Uterus (tissue), 4 donors: ENCODE measurements around the gene RAB3C. TPM values are rescaled to one million over a fixed set of nuclear protein-coding genes. Genes with fewer than 3 reads are reported as not detected.

Experiments used
- DNase-seq, 2 donors: peaks; one replicate each; pipeline ENCODE4 v3.0.0-alpha.2; 2019 to 2020
- H3K27ac ChIP-seq, 2 donors: fragments of 200-600 bp; sonication (generic); 1 replicate in 1 of 2; 2 replicates in 1 of 2; pipeline ENCODE4 v1.5.1; 2016 to 2018
- H3K27me3 ChIP-seq, 2 donors: fragments of 200-600 bp; sonication (generic); one replicate each; pipeline ENCODE4 v1.5.1; 2018 to 2019; ENCODE audit warnings: control low read depth in 1 of 2
- H3K36me3 ChIP-seq, 2 donors: fragments of 200-600 bp; sonication (generic); one replicate each; pipeline ENCODE4 v1.5.1; 2019; ENCODE audit warnings: control low read depth in 1 of 2
- H3K4me1 ChIP-seq, 2 donors: fragments of 200-600 bp; sonication (generic); one replicate each; pipeline ENCODE4 v1.5.1; 2018 to 2019; ENCODE audit warnings: control low read depth in 1 of 2
- H3K4me3 ChIP-seq, 2 donors: fragments of 200-600 bp; sonication (generic); 1 replicate in 1 of 2; 2 replicates in 1 of 2; pipeline ENCODE4 v1.5.1; 2018 to 2019; ENCODE audit warnings: mild to moderate bottlenecking in 1 of 2
- H3K9me3 ChIP-seq, 2 donors: fragments of 200-600 bp; sonication (generic); one replicate each; pipeline ENCODE4 v1.5.1; 2019; ENCODE audit warnings: control low read depth in 1 of 2
- POLR2A ChIP-seq, 2 donors: fragments of 450-650 bp; IDR thresholded peaks; one replicate each; pipeline ENCODE4 v1.6.1; 2016; ENCODE audit warnings: antibody characterized with exemption in 2 of 2, mild to moderate bottlenecking in 1 of 2, moderate library complexity in 1 of 2
- intact Hi-C: fragments of 100-400 bp; cut with DNase I; formaldehyde crosslinking; loops from one replicate; pipeline ENCODE4 v1.15.1; 2023; ENCODE audit warnings: low total_unique reads
- total RNA-seq, 4 donors: library from RNA; depleted of rRNA in 3 of 4; stranded (reverse); fragments of >200 nt in 3 of 4; gene quantifications; one replicate each; pipeline versions ENCODE4 v1.1.0 to v1.2.4, GENCODE V29; 2014 to 2023
- TF ChIP-seq, protein P1 (sequence below), 4 experiments: fragments of 200-600 bp in 2 of 4; fragments of 450-650 bp in 2 of 4; sonication (generic) in 2 of 4; IDR thresholded peaks; one replicate each; pipeline ENCODE4 v1.5.1; 2016 to 2019; ENCODE audit warnings: antibody characterized with exemption in 4 of 4, mild to moderate bottlenecking in 2 of 4, moderate library complexity in 1 of 4
- donor health status: DM: yes; HTN: yes; CAD: no.

Gene RAB3C
- total RNA-seq, 4 donors from 2014 or later = 0.59 to 2.1 (median 0.83) TPM; not detected in 1

DNA sequence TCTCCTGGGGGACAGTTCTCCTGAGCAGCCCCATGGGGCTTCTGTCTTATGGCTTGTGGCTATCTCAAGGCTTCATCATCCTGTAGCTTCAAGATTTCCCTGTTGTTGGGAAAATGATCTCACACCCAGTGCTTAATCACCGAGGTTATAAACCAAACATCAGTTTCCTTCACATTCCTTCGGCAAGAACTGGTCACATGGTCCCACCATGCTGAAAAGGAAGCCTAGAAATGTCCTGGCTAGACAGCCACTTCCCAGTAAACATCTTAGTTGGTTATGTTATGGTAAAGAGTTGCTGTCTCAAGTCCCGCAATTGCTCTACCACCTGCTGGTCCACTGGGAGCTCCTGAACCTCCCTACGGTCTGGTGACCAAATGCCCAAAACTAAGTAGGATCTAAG, 66.0 kb downstream of the RAB3C start:
- no peak for TF ChIP-seq POLR2A (IDR thresholded peaks at IDR 0.05)
- TF ChIP-seq, protein P1, sequence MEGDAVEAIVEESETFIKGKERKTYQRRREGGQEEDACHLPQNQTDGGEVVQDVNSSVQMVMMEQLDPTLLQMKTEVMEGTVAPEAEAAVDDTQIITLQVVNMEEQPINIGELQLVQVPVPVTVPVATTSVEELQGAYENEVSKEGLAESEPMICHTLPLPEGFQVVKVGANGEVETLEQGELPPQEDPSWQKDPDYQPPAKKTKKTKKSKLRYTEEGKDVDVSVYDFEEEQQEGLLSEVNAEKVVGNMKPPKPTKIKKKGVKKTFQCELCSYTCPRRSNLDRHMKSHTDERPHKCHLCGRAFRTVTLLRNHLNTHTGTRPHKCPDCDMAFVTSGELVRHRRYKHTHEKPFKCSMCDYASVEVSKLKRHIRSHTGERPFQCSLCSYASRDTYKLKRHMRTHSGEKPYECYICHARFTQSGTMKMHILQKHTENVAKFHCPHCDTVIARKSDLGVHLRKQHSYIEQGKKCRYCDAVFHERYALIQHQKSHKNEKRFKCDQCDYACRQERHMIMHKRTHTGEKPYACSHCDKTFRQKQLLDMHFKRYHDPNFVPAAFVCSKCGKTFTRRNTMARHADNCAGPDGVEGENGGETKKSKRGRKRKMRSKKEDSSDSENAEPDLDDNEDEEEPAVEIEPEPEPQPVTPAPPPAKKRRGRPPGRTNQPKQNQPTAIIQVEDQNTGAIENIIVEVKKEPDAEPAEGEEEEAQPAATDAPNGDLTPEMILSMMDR (IDR thresholded peaks at IDR 0.05) = no peak
- intact Hi-C loops = no loop called here
- Histone ChIP-seq H3K4me1 (no peaks in the 10 kb centered on the region), H3K27me3 (no peaks in the 10 kb centered on the region), H3K27ac (no peak overlapping the region), H3K4me3 (no peak overlapping the region), H3K9me3 (no peaks in the 10 kb centered on the region), H3K36me3 (no peaks in the 10 kb centered on the region)
- no peak for DNase-seq

DNA sequence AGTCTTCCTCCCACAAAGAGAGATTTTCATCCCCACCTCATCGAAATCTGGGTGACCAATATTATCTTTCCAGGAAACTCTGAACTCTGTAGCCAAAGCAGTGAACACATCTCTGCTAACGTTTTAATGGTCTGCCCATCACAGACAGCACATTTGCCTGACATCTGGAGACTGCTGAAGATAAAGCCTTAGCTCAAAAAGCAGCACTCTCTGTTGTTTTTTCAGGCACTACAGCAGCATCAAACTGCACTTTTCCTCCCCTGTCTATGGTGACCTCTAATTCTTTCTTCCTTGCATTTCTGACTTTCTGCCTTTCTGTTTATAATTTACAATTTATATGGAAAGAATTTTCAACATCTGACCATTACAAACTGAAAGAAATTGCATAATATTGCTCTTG, 66.8 kb downstream of the RAB3C start:
- H3K36me3 ChIP-seq = no peaks in the 10 kb centered on the region
- no peak overlapping the region for H3K27ac ChIP-seq
- H3K4me1 ChIP-seq = no peaks in the 10 kb centered on the region
- intact Hi-C loops = no loop called here
- no peaks in the 10 kb centered on the region for H3K27me3 ChIP-seq
- DNase-seq = no peak
- H3K9me3 ChIP-seq = no peaks in the 10 kb centered on the region
- H3K4me3 ChIP-seq = no peak overlapping the region
- TF ChIP-seq POLR2A (IDR thresholded peaks at IDR 0.05) = no peak
- TF ChIP-seq, protein P1 (IDR thresholded peaks at IDR 0.05) = no peak

DNA sequence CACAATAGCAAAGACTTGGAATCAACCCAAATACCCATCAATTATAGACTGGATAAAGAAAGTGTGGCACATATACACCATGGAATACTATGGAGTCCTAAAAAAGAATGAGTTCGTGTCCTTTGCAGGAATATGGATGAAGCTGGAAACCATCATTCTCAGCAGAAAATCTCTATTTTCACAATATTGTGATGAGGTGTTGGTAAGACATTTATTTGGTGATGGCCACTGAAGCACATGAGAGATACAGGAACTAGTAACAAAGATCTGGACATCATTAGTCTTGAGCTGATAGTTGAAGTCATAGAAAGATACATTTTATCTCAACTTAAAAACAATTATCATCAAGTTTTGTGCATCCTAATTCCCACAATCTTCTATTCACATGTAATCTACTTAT, 70.6 kb downstream of the RAB3C start:
- H3K27ac ChIP-seq = no peak overlapping the region
- no peaks in the 10 kb centered on the region for H3K36me3 ChIP-seq
- no peak for DNase-seq
- H3K4me1 ChIP-seq = no peaks in the 10 kb centered on the region
- H3K9me3 ChIP-seq = no peaks in the 10 kb centered on the region
- no peak overlapping the region for H3K4me3 ChIP-seq
- intact Hi-C loops = no loop called here
- TF ChIP-seq POLR2A (IDR thresholded peaks at IDR 0.05) = no peak
- TF ChIP-seq, protein P1 (IDR thresholded peaks at IDR 0.05) = no peak
- no peaks in the 10 kb centered on the region for H3K27me3 ChIP-seq

DNA sequence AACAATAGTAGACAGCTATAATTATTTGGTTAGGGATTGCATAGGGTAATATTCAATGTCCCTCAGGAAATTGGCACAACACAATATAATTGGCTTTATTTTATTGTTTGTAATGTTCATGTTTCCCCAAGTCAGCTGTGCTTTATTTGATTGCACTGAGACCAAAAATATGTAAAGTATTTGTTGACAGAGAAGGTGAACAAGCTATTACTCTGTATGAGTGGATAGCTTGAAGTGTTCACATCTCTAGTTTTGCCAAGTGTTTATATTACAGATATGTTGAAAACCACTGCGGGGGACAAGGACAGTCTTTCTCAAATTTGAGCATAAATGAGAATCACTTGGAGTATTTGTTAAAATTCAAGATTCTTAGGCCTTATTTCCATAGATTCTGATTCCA, 83.3 kb downstream of the RAB3C start:
- H3K36me3 ChIP-seq = no peaks in the 10 kb centered on the region
- H3K4me3 ChIP-seq = no peak overlapping the region
- H3K9me3 ChIP-seq = no peaks in the 10 kb centered on the region
- intact Hi-C loops = no loop called here
- DNase-seq = no peak
- no peaks in the 10 kb centered on the region for H3K4me1 ChIP-seq
- no peaks in the 10 kb centered on the region for H3K27me3 ChIP-seq
- no peak for TF ChIP-seq POLR2A (IDR thresholded peaks at IDR 0.05)
- TF ChIP-seq, protein P1 (IDR thresholded peaks at IDR 0.05) = no peak
- peak overlapping the region in 1 of 2 donors; percentile 38 for H3K27ac ChIP-seq

DNA sequence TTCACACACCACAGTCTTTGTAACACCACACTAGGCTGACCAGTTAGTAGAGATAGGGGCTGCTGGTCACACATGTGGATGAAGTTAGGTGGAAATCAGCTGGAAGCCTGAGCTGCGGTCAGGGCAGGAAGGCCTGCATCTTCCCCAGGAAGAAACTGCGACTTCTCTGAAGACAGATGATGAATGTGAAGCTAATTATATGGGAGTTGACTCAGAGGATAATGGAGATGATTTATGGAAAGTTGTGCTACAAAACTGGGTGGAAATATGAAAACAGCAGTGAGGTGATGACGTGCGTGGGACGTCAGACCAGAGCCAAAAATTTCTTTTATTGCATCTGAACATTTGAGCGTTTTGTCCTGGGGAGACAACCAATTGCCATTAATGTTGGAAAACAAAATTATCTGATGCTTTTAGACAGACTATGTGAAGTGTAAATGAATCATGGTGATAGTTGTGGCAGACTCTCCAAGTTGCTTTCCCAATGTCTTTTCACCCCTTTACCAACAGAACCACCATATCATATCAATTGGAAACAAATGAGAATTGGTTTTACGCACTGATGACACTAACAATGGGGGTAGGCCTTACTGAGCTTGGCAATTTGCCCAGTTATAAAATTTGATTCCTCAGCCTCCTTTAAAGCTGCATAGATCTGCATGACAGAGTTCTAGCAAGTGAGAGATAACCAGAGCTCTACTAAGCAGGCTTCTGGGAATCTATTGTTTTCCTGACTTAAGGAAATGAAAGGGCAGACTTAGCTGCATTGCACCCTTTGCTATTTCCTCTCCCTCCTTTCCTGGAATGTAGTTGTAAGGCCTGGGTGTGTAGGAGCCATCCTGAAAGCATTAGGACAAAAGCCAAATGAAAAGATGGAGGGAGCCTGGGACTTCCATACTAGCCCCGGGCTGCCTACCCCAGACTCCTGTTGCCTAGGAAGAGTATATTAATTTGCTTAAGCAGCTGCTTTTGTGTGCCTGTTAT, 84.0 kb downstream of the RAB3C start:
- no peaks in the 10 kb centered on the region for H3K36me3 ChIP-seq

More for the DNA sequence above, 84.0 kb downstream of the RAB3C start:
- Histone ChIP-seq H3K4me1 (no peaks in the 10 kb centered on the region), H3K27ac (peak overlapping the region in 1 of 2 donors; percentile 38), H3K27me3 (no peaks in the 10 kb centered on the region), H3K4me3 (no peak overlapping the region), H3K9me3 (no peaks in the 10 kb centered on the region)
- no peak for TF ChIP-seq POLR2A (IDR thresholded peaks at IDR 0.05)
- TF ChIP-seq, protein P1 (IDR thresholded peaks at IDR 0.05) = no peak
- DNase-seq = peak; percentile 30 to 45
- intact Hi-C loops = no loop called here
